GM23338 (cell line): ENCODE results near the gene EPG5. TPM values are rescaled to one million over a fixed set of nuclear protein-coding genes. Genes with fewer than 3 reads are reported as not detected.

Experiments used
- ATAC-seq: fragments of 200-7000 bp; cut with Tn5 transposase; 3 replicates; pipeline ENCODE4 v1.9.1; 2020
- DNase-seq: peaks from one replicate; pipeline ENCODE4 v3.0.0-alpha.2; 2015; ENCODE audit warnings: low spot score
- H2AFZ ChIP-seq: fragments of 200-600 bp; sonication (generic); 2 replicates; pipeline ENCODE4 v1.8.0; 2016; ENCODE audit warnings: antibody characterized with exemption, mild to moderate bottlenecking, moderate library complexity
- H3F3A ChIP-seq: fragments of 200-600 bp; sonication (generic); replicated peaks from 2 replicates; pipeline ENCODE4 v1.8.0; 2017; ENCODE audit warnings: antibody characterized with exemption, mixed run types, low read depth
- H3K27ac ChIP-seq: fragments of 200-600 bp; sonication (generic); 2 replicates; pipeline ENCODE4 v1.6.1; 2016; ENCODE audit warnings: low read depth
- H3K27me3 ChIP-seq: fragments of 200-600 bp; sonication (generic); 2 replicates; pipeline ENCODE4 v1.8.0; 2016; ENCODE audit warnings: mild to moderate bottlenecking, mixed run types, moderate library complexity; ENCODE audit not compliant: insufficient read depth
- H3K36me3 ChIP-seq: fragments of 200-600 bp; sonication (generic); 2 replicates; pipeline ENCODE4 v1.8.0; 2016; ENCODE audit warnings: mild to moderate bottlenecking; ENCODE audit not compliant: insufficient read depth
- H3K4me1 ChIP-seq: fragments of 200-600 bp; sonication (generic); 2 replicates; pipeline ENCODE4 v1.8.0; 2016; ENCODE audit warnings: mild to moderate bottlenecking, moderate library complexity; ENCODE audit not compliant: insufficient read depth
- H3K4me2 ChIP-seq: fragments of 200-600 bp; sonication (generic); 2 replicates; pipeline ENCODE4 v1.7.1; 2017; ENCODE audit warnings: mixed run types
- H3K4me3 ChIP-seq: fragments of 200-600 bp; sonication (generic); 2 replicates; pipeline ENCODE4 v1.6.1; 2016; ENCODE audit warnings: mixed run types
- H3K79me2 ChIP-seq: fragments of 200-600 bp; sonication (generic); replicated peaks from 2 replicates; pipeline ENCODE4 v1.8.0; 2017; ENCODE audit warnings: mild to moderate bottlenecking; ENCODE audit not compliant: insufficient read depth
- H3K9me2 ChIP-seq: fragments of 200-600 bp; sonication (generic); 2 replicates; pipeline ENCODE4 v1.8.0; 2017; ENCODE audit not compliant: insufficient read depth
- H4K20me1 ChIP-seq: fragments of 200-600 bp; sonication (generic); replicated peaks from 2 replicates; pipeline ENCODE4 v1.8.0; 2017; ENCODE audit warnings: mild to moderate bottlenecking; ENCODE audit not compliant: insufficient read depth
- H3K27ac Mint-ChIP-seq: 2 replicates; pipeline ENCODE4 v1.8.0; 2020; ENCODE audit warnings: inconsistent platforms, mild to moderate bottlenecking, moderate library complexity, mixed read lengths
- H3K27me3 Mint-ChIP-seq: 3 replicates; pipeline ENCODE4 v1.8.0; 2022; ENCODE audit warnings: low read depth, mild to moderate bottlenecking, moderate library complexity, mixed read lengths, inconsistent platforms; ENCODE audit not compliant: insufficient read depth, poor library complexity
- H3K36me3 Mint-ChIP-seq: 3 replicates; pipeline ENCODE4 v1.8.0; 2021; ENCODE audit warnings: low read depth, mild to moderate bottlenecking, inconsistent platforms, moderate library complexity, mixed read lengths
- H3K4me1 Mint-ChIP-seq: 3 replicates; pipeline ENCODE4 v1.8.0; 2020; ENCODE audit warnings: mild to moderate bottlenecking, inconsistent platforms, mixed read lengths
- H3K4me3 Mint-ChIP-seq: 3 replicates; pipeline ENCODE4 v1.8.0; 2021; ENCODE audit warnings: moderate library complexity, mild to moderate bottlenecking, inconsistent platforms, mixed read lengths
- H3K9me3 Mint-ChIP-seq: 3 replicates; pipeline ENCODE4 v1.8.0; 2020; ENCODE audit warnings: moderate library complexity, mild to moderate bottlenecking, inconsistent platforms, mixed read lengths
- CREB1 ChIP-seq: fragments of 250-450 bp; sonication (Bioruptor Pico); IDR thresholded peaks from 2 replicates; pipeline ENCODE4 v1.5.0; 2020; ENCODE audit warnings: low read depth, mild to moderate bottlenecking, moderate library complexity
- CTCF ChIP-seq, 2 experiments: fragments of 200-600 bp in 1 of 2; sonication (generic) in 1 of 2; conservative IDR thresholded peaks; 2 replicates each; pipeline versions ENCODE4 v1.5.1 to v1.6.1; 2016 to 2017; ENCODE audit warnings: antibody characterized with exemption in 2 of 2, low read depth in 2 of 2, mild to moderate bottlenecking in 2 of 2, moderate library complexity in 1 of 2
- ETS1 ChIP-seq: IDR thresholded peaks from 2 replicates; pipeline ENCODE4 v1.6.1; 2016; ENCODE audit warnings: antibody characterized with exemption
- EZH2 ChIP-seq: fragments of 200-600 bp; sonication (generic); IDR thresholded peaks from one replicate; pipeline ENCODE4 v1.8.0; 2017; ENCODE audit warnings: antibody characterized with exemption, mild to moderate bottlenecking, low read depth; ENCODE audit not compliant: unreplicated experiment
- EZH2phosphoT487 ChIP-seq: fragments of 200-600 bp; sonication (generic); IDR thresholded peaks from one replicate; pipeline ENCODE4 v1.8.1; 2018; ENCODE audit warnings: antibody characterized with exemption; ENCODE audit not compliant: unreplicated experiment
- JUNB ChIP-seq: IDR thresholded peaks from one replicate; pipeline ENCODE4 v1.6.1; 2016; ENCODE audit warnings: antibody characterized with exemption; ENCODE audit not compliant: unreplicated experiment
- NANOG ChIP-seq: IDR thresholded peaks from 2 replicates; pipeline ENCODE4 v1.6.1; 2016; ENCODE audit warnings: antibody characterized with exemption, borderline replicate concordance
- POLR2AphosphoS5 ChIP-seq: IDR thresholded peaks from 2 replicates; pipeline ENCODE4 v1.6.1; 2016; ENCODE audit warnings: antibody characterized with exemption, low read depth
- REST ChIP-seq: IDR thresholded peaks from one replicate; pipeline ENCODE4 v1.6.1; 2018; ENCODE audit warnings: antibody characterized with exemption; ENCODE audit not compliant: unreplicated experiment
- STAT1 ChIP-seq: IDR thresholded peaks from one replicate; pipeline ENCODE4 v1.6.1; 2016; ENCODE audit warnings: antibody characterized with exemption; ENCODE audit not compliant: unreplicated experiment
- ZNF114 ChIP-seq: fragments of 250-450 bp; sonication (Bioruptor Pico); IDR thresholded peaks from 2 replicates; pipeline ENCODE4 v1.5.0; 2020; ENCODE audit warnings: mild to moderate bottlenecking, moderate library complexity
- ZNF331 ChIP-seq: fragments of 250-450 bp; sonication (Bioruptor Pico); IDR thresholded peaks from 2 replicates; pipeline ENCODE4 v1.5.0; 2020; ENCODE audit warnings: low read depth, mild to moderate bottlenecking, moderate library complexity
- ZNF462 ChIP-seq: fragments of 250-450 bp; sonication (Bioruptor Pico); IDR thresholded peaks from 2 replicates; pipeline ENCODE4 v1.5.0; 2020; ENCODE audit warnings: mild to moderate bottlenecking, moderate library complexity
- polyA plus RNA-seq: library from polyadenylated mRNA; unstranded; fragments of >200 nt; fragmentation: Nextera tagmentation; extraction: Ambion mirVana; gene quantifications from 2 replicates; pipeline ENCODE4 v1.2.1, GENCODE V29; 2016
- total RNA-seq: library from RNA; depleted of rRNA; stranded (reverse); fragments of >200 nt; shearing (Covaris generic); gene quantifications from 2 replicates; pipeline ENCODE4 v1.2.3, GENCODE V29; 2014

The EPG5 gene
- total and polyA plus RNA-seq, 2 experiments from 2014 or later, result 4.1 to 29.2 TPM

GRCh38 chr18:45993438-45993837, 26.3 kb upstream of the EPG5 start:
- ATAC-seq, result no peak
- Histone ChIP-seq H3K27ac (no peak overlapping the region), H3K9me2 (no peaks in the 10 kb centered on the region), H3K27me3 (no peaks in the 10 kb centered on the region), H2AFZ (no peak overlapping the region), H4K20me1 (no peaks in the 10 kb centered on the region), H3K4me3 (no peak overlapping the region), H3K36me3 (no peaks in the 10 kb centered on the region), H3K79me2 (no peaks in the 10 kb centered on the region), H3K4me2 (no peak overlapping the region), H3K4me1 (peaks cover 6% of the 10 kb centered on the region), H3F3A (no peaks in the 10 kb centered on the region)
- TF ChIP-seq STAT1 (no peak), EZH2 (no peak), POLR2AphosphoS5 (no peak), JUNB (no peak), ETS1 (no peak), ZNF114 (CRISPR knock-in tag) (no peak), CTCF (conservative IDR thresholded peaks at IDR 0.05; ENCODE audit: low read depth in 2 of 2) (no peak), EZH2phosphoT487 (no peak), ZNF331 (no peak), NANOG (no peak), ZNF462 (CRISPR knock-in tag) (no peak), CREB1 (CRISPR knock-in tag) (no peak), REST (no peak)
- Mint-ChIP-seq H3K9me3 (no peaks in the 10 kb centered on the region), H3K27ac (no peak overlapping the region), H3K4me3 (no peak overlapping the region), H3K27me3 (no peaks in the 10 kb centered on the region), H3K36me3 (no peaks in the 10 kb centered on the region), H3K4me1 (peaks cover 9% of the 10 kb centered on the region)
- DNase-seq, result no peak
